Keratinocyte (primary cell): ENCODE results near the gene LHPP.

Experiments used
- EZH2 ChIP-seq: IDR thresholded peaks from one replicate; pipeline ENCODE4 v1.6.1; 2012; ENCODE audit warnings: inconsistent platforms, mild to moderate bottlenecking, low read length, moderate library complexity
- TF ChIP-seq, protein P1 (sequence below), 3 experiments: IDR thresholded peaks in 1 of 3; conservative IDR thresholded peaks in 1 of 3; optimal IDR thresholded peaks in 1 of 3; 2 replicates in 2 of 3; 3 replicates in 1 of 3; pipeline versions ENCODE3 to v1.5.1; 2011; ENCODE audit warnings: low read length in 3 of 3, mild to moderate bottlenecking in 3 of 3, moderate library complexity in 2 of 3, control low read depth in 1 of 3, inconsistent platforms in 1 of 3; ENCODE audit not compliant: insufficient read depth in 2 of 3; ENCODE audit errors: extremely low read depth in 1 of 3

GRCh38 chr10:124511205-124512039 lies 49.8 kb downstream of the LHPP start:
- TF ChIP-seq, protein P1, sequence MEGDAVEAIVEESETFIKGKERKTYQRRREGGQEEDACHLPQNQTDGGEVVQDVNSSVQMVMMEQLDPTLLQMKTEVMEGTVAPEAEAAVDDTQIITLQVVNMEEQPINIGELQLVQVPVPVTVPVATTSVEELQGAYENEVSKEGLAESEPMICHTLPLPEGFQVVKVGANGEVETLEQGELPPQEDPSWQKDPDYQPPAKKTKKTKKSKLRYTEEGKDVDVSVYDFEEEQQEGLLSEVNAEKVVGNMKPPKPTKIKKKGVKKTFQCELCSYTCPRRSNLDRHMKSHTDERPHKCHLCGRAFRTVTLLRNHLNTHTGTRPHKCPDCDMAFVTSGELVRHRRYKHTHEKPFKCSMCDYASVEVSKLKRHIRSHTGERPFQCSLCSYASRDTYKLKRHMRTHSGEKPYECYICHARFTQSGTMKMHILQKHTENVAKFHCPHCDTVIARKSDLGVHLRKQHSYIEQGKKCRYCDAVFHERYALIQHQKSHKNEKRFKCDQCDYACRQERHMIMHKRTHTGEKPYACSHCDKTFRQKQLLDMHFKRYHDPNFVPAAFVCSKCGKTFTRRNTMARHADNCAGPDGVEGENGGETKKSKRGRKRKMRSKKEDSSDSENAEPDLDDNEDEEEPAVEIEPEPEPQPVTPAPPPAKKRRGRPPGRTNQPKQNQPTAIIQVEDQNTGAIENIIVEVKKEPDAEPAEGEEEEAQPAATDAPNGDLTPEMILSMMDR (optimal IDR thresholded peaks at IDR 0.05 in 1 of 3, IDR thresholded peaks at IDR 0.05 in 1 of 3, conservative IDR thresholded peaks at IDR 0.05 in 1 of 3; ENCODE audit: extremely low read depth in 1 of 3, insufficient read depth in 2 of 3, low read length in 3 of 3), result no peak
- no peak for TF ChIP-seq EZH2
